Activated CD8-positive, alpha-beta T cell treated with anti-CD3 and anti-CD28 coated beads for 36 hours (primary cell): ENCODE results near the gene TCP11L2. TPM values are rescaled to one million over a fixed set of nuclear protein-coding genes. Genes with fewer than 3 reads are reported as not detected.

Experiments used
- ATAC-seq: fragments of 200-7000 bp; cut with Tn5 transposase; one replicate; pipeline ENCODE4 v1.10.0; 2021; ENCODE audit warnings: mild to moderate bottlenecking, moderate library complexity
- CTCF ChIA-PET: fragments of 350-600 bp; sonication (Branson Sonifier 250); formaldehyde crosslinking; loops from one replicate; lab custom pipeline; 2021; ENCODE audit warnings: antibody characterized with exemption; lab: Charles Lee
- POLR2A ChIA-PET: fragments of 350-600 bp; sonication (Branson Sonifier 250); formaldehyde crosslinking; loops from one replicate; lab custom pipeline; 2021; ENCODE audit warnings: antibody characterized with exemption; lab: Charles Lee
- DNase-seq: peaks from one replicate; pipeline ENCODE4 v3.0.0-alpha.2; 2020
- H3K27ac Mint-ChIP-seq: one replicate; pipeline ENCODE4 v1.8.0; 2021; ENCODE audit warnings: mild to moderate bottlenecking, mixed read lengths
- H3K27me3 Mint-ChIP-seq: one replicate; pipeline ENCODE4 v1.8.0; 2021; ENCODE audit warnings: mixed read lengths
- H3K36me3 Mint-ChIP-seq: one replicate; pipeline ENCODE4 v1.8.0; 2021; ENCODE audit warnings: low read depth, mixed read lengths
- H3K4me1 Mint-ChIP-seq: one replicate; pipeline ENCODE4 v1.8.0; 2021; ENCODE audit warnings: low read depth, mixed read lengths
- H3K4me3 Mint-ChIP-seq: one replicate; pipeline ENCODE4 v1.8.0; 2021; ENCODE audit warnings: mild to moderate bottlenecking, moderate library complexity, mixed read lengths
- H3K9me3 Mint-ChIP-seq: one replicate; pipeline ENCODE4 v1.8.0; 2021; ENCODE audit warnings: mixed read lengths
- CTCF ChIP-seq: fragments of 200-600 bp; IDR thresholded peaks from one replicate; pipeline ENCODE4 v1.8.0; 2022; ENCODE audit warnings: antibody characterized with exemption, mild to moderate bottlenecking
- intact Hi-C: fragments of 100-400 bp; cut with micrococcal nuclease; formaldehyde crosslinking; loops from one replicate; pipeline ENCODE4 v1.10.0; 2022
- total RNA-seq, 2 experiments: library from RNA; stranded (reverse); gene quantifications; one replicate each; pipeline ENCODE4 v1.2.3, GENCODE V29; 2021

Gene TCP11L2
- total RNA-seq, 2 experiments from 2014 or later: 11.9 to 13.2 TPM

- Mint-ChIP-seq H3K36me3 (no peaks in the 10 kb centered on the region), H3K27me3 (no peaks in the 10 kb centered on the region), H3K9me3 (no peaks in the 10 kb centered on the region), H3K4me3 (no peak overlapping the region), H3K4me1 (peaks cover 31% of the 10 kb centered on the region), H3K27ac (no peak overlapping the region)
- CTCF ChIA-PET: interaction anchor here (2.0 kb wide), 1 partner anchor 58 kb away, joined by 6 read pairs; the partner anchor contains the start of gene POLR3B
- ATAC-seq: no peak
- TF ChIP-seq CTCF: no peak
- DNase-seq: no peak
- POLR2A ChIA-PET: no interaction called here
- intact Hi-C loops: no loop called here
These were observed 3.2 kb upstream of the TCP11L2 start for GRCh38 chr12:106299202-106299774.

- POLR2A ChIA-PET: interaction anchor here (0.9 to 2.1 kb wide), 5 partner anchors 8 to 53 kb away, joined by 3 to 6 read pairs (median 3); partner anchors contain the start of gene CKAP4
These were observed 1.8 kb upstream of the TCP11L2 start for GRCh38 chr12:106300761-106301160.

GRCh38 chr12:106301241-106301610 lies 1.3 kb upstream of the TCP11L2 start:
- H3K27me3 Mint-ChIP-seq: no peaks in the 10 kb centered on the region
- peak overlapping the region; percentile 90 for H3K27ac Mint-ChIP-seq
- DNase-seq (no peak), ATAC-seq (no peak)
- no peak for TF ChIP-seq CTCF
- ChIA-PET POLR2A (interaction anchor here (1.0 to 2.1 kb wide), 6 partner anchors 9 to 59 kb away, joined by 3 to 6 read pairs (median 3); partner anchors contain the start of gene CKAP4), CTCF (interaction anchor here (0.7 to 2.4 kb wide), 10 partner anchors 8 to 881 kb away, joined by 3 to 12 read pairs (median 5); partner anchors contain the start of genes CKAP4 and POLR3B)
- H3K9me3 Mint-ChIP-seq: no peaks in the 10 kb centered on the region
- intact Hi-C loops: loop anchor here (5.0 kb wide), 1 partner anchor 56 kb away; the partner anchor contains the start of gene POLR3B
- H3K4me1 Mint-ChIP-seq: peaks cover 50% of the 10 kb centered on the region
- peaks cover 2% of the 10 kb centered on the region for H3K36me3 Mint-ChIP-seq
- H3K4me3 Mint-ChIP-seq: peak overlapping the region; percentile 85

More at GRCh38 chr12:106300761-106301160, 1.8 kb upstream of the TCP11L2 start:
- H3K27me3 Mint-ChIP-seq: no peaks in the 10 kb centered on the region
- peaks cover 2% of the 10 kb centered on the region for H3K36me3 Mint-ChIP-seq
- intact Hi-C loops: loop anchor here (5.0 kb wide), 1 partner anchor 57 kb away; the partner anchor contains the start of gene POLR3B
- DNase-seq (no peak), ATAC-seq (no peak)
- no peak for TF ChIP-seq CTCF
- no peaks in the 10 kb centered on the region for H3K9me3 Mint-ChIP-seq
- CTCF ChIA-PET: interaction anchor here (1.0 to 2.4 kb wide), 8 partner anchors 9 to 881 kb away, joined by 3 to 12 read pairs (median 6); partner anchors contain the start of genes CKAP4 and POLR3B
- H3K4me1 Mint-ChIP-seq: peaks cover 45% of the 10 kb centered on the region
- peak overlapping the region; percentile 5 for H3K4me3 Mint-ChIP-seq
- H3K27ac Mint-ChIP-seq: no peak overlapping the region

GRCh38 chr12:106301611-106302321 lies 767 bp upstream of the TCP11L2 start:
- ATAC-seq (peak; percentile 38), DNase-seq (peak; percentile 75)
- Mint-ChIP-seq H3K27me3 (no peaks in the 10 kb centered on the region), H3K36me3 (peaks cover 2% of the 10 kb centered on the region), H3K27ac (peak overlapping the region; percentile 90), H3K9me3 (no peaks in the 10 kb centered on the region), H3K4me3 (peak overlapping the region; percentile 85), H3K4me1 (peaks cover 54% of the 10 kb centered on the region)
- intact Hi-C loops: loop anchor here (5.0 kb wide), 1 partner anchor 56 kb away; the partner anchor contains the start of gene POLR3B
- CTCF ChIA-PET: interaction anchor here (0.7 to 2.4 kb wide), 9 partner anchors 9 to 78 kb away, joined by 3 to 12 read pairs (median 4); partner anchors contain the start of gene CKAP4
- POLR2A ChIA-PET: interaction anchor here (1.0 to 2.1 kb wide), 9 partner anchors 9 to 654 kb away, joined by 3 to 6 read pairs (median 3); partner anchors contain the start of genes CKAP4 and TMEM263
- no peak for TF ChIP-seq CTCF
